ENCODE measurements around the gene FN3K. TPM values are rescaled to one million over a fixed set of nuclear protein-coding genes. Genes with fewer than 3 reads are reported as not detected.

FN3K gene
- total and polyA plus RNA-seq, 2 donors (not counting 3 experiments of a cell fraction or from before 2014, with no cell fraction given) = 2.0 to 12.0 TPM

DNA sequence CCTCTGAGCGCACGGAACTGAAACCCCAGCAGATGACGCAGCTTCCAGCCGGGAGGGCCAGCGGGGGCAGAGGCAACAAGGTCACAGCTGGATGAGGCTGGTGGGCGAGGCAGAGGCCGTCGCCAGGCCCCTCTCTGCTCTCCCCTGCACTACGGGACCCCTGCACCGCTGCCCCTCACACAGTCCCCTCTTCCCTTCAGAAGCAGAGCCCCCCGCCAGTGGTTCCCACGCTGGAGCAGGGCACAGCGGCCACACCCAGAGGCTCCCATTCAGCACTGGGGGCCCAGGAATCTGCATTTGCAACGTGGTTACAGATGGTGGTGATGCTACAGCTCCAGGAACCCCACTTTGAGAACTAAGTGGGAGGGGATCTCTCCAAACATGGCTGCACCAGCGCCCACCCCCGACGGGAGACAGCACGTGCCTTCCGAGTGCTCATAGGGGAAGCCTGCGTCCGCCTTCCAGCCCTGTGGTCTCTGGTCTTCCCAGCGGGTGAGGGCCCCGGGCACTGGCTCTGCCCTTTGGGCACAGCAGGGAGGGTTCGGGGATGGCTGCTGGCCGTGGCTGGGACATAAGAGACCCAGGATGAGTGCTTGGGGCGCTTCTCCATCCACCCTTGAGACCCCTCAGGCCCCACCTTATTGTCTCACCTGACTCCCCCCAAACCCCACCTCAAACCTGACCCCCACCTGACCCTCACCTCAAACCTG, 32.2 kb upstream of the FN3K start:
- Histone ChIP-seq H3K4me2 (ENCODE audit: insufficient read depth, low read length) (no peak overlapping the region), H3K79me2 (ENCODE audit: control insufficient read depth, insufficient read depth, low read length) (no peaks in the 10 kb centered on the region), H3K9me1 (replicated peaks; ENCODE audit: control insufficient read depth, extremely low read depth, insufficient read depth, low read length) (no peaks in the 10 kb centered on the region), H3K9me3 (replicated peaks; ENCODE audit: control insufficient read depth, insufficient read depth, low read length) (no peaks in the 10 kb centered on the region), H3K27me3 (ENCODE audit: control insufficient read depth in 2 of 2, insufficient read depth in 2 of 2, low read length in 2 of 2) (no peaks in the 10 kb centered on the region), H3K36me3 (ENCODE audit: control insufficient read depth in 2 of 2, extremely low read depth in 1 of 2, insufficient read depth in 2 of 2, low read length in 2 of 2) (no peaks in the 10 kb centered on the region), H2AFZ (ENCODE audit: low read depth, low read length) (no peak overlapping the region), H4K20me1 (replicated peaks; ENCODE audit: control insufficient read depth, extremely low read depth, insufficient read depth, low read length) (no peaks in the 10 kb centered on the region), H3K4me3 (replicated peaks in 1 of 3; ENCODE audit: insufficient read depth in 1 of 3, low read depth in 1 of 3, low read length in 3 of 3) (no peak overlapping the region), H3K9ac (replicated peaks; ENCODE audit: extremely low read depth, insufficient read depth, low read length) (no peak overlapping the region), H3K27ac (ENCODE audit: insufficient read depth, low read depth, low read length) (no peak overlapping the region), H3K4me1 (ENCODE audit: control insufficient read depth, extremely low read depth, insufficient read depth, low read length) (no peaks in the 10 kb centered on the region)
- no TSS peak for BruUV-seq (replicated peaks)
- CTCF ChIA-PET = no interaction called here
- DNase-seq (ENCODE audit: low read depth, low spot score) (no peak), FAIRE-seq (no peak)
- TF ChIP-seq POLR2A (IDR thresholded peaks at IDR 0.05; ENCODE audit: low read depth, low read length) (no peak), EZH2 (IDR thresholded peaks at IDR 0.05; ENCODE audit: borderline replicate concordance, low read depth, low read length, severe bottlenecking) (no peak), POLR2AphosphoS5 (IDR thresholded peaks at IDR 0.05; ENCODE audit: insufficient read depth, low read depth, low read length) (no peak), FOS (IDR thresholded peaks at IDR 0.05; ENCODE audit: borderline replicate concordance, insufficient read depth, low read length) (no peak), MYC (IDR thresholded peaks at IDR 0.05; ENCODE audit: low read depth, low read length) (no peak), JUN (IDR thresholded peaks at IDR 0.05; ENCODE audit: borderline replicate concordance, insufficient read depth, insufficient read length, low read depth) (no peak), GATA2 (IDR thresholded peaks at IDR 0.05; ENCODE audit: insufficient read depth, insufficient read length, low read depth, low read length) (no peak)
- TF ChIP-seq, protein P1, sequence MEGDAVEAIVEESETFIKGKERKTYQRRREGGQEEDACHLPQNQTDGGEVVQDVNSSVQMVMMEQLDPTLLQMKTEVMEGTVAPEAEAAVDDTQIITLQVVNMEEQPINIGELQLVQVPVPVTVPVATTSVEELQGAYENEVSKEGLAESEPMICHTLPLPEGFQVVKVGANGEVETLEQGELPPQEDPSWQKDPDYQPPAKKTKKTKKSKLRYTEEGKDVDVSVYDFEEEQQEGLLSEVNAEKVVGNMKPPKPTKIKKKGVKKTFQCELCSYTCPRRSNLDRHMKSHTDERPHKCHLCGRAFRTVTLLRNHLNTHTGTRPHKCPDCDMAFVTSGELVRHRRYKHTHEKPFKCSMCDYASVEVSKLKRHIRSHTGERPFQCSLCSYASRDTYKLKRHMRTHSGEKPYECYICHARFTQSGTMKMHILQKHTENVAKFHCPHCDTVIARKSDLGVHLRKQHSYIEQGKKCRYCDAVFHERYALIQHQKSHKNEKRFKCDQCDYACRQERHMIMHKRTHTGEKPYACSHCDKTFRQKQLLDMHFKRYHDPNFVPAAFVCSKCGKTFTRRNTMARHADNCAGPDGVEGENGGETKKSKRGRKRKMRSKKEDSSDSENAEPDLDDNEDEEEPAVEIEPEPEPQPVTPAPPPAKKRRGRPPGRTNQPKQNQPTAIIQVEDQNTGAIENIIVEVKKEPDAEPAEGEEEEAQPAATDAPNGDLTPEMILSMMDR (IDR thresholded peaks at IDR 0.05; ENCODE audit: extremely low read depth in 1 of 2, insufficient read depth in 1 of 2, low read depth in 1 of 2, low read length in 2 of 2) = no peak
- TF ChIP-seq, protein P2, sequence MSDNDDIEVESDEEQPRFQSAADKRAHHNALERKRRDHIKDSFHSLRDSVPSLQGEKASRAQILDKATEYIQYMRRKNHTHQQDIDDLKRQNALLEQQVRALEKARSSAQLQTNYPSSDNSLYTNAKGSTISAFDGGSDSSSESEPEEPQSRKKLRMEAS (IDR thresholded peaks at IDR 0.05; ENCODE audit: insufficient read depth, insufficient read length) = no peak
- dilution Hi-C loops (cut with MboI; ENCODE audit: extremely low pct_ligation_motif_present, low sequenced_read_pairs) = no loop called here
- intact Hi-C loops (cut with micrococcal nuclease) = no loop called here
- POLR2A ChIA-PET = no interaction called here
